Right renal pelvis (tissue), 4 donors: ENCODE measurements around the gene CAPN13. TPM values are rescaled to one million over a fixed set of nuclear protein-coding genes. Genes with fewer than 3 reads are reported as not detected.

Source experiments
- DNase-seq, 4 donors: peaks; one replicate each; pipeline ENCODE4 v3.0.0-alpha.2; 2013; ENCODE audit warnings: low read depth in 4 of 4, low spot score in 3 of 4, missing footprints in 1 of 4
- polyA plus RNA-seq, 4 donors: library from polyadenylated mRNA; unstranded; fragments of 120-200 nt; gene quantifications; one replicate each; pipeline ENCODE4 v1.2.1, GENCODE V29; 2013; ENCODE audit not compliant: insufficient read length in 4 of 4

Gene CAPN13
- polyA plus RNA-seq, 4 donors: 1.1 to 2.5 (median 1.8) TPM

DNA sequence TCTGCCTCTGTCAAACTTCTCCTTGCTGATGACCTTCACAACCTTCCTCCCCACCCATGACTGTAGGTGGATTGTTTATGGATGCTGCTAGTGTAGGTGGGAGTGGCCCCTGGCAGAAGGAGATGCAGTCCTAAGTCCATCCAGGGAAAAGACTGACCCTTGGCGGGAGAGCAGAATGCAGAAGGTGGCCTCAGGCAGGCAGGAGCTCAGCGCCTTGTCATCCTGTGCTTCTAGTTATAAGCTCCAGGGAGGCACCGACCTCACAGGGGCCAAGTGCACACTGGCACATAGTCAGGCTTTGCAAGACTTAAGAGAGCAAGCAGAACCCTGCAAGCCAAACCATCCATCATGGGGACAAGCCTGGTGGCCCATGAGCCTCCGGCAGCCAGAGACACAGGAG lies 74.4 kb downstream of the CAPN13 start:
- DNase-seq: no peak

- DNase-seq: no peak
Observed at GRCh38 chr2:30732376-30732775, 74.9 kb downstream of the CAPN13 start.

GRCh38 chr2:30731706-30732105 lies 75.5 kb downstream of the CAPN13 start:
- no peak for DNase-seq

DNA sequence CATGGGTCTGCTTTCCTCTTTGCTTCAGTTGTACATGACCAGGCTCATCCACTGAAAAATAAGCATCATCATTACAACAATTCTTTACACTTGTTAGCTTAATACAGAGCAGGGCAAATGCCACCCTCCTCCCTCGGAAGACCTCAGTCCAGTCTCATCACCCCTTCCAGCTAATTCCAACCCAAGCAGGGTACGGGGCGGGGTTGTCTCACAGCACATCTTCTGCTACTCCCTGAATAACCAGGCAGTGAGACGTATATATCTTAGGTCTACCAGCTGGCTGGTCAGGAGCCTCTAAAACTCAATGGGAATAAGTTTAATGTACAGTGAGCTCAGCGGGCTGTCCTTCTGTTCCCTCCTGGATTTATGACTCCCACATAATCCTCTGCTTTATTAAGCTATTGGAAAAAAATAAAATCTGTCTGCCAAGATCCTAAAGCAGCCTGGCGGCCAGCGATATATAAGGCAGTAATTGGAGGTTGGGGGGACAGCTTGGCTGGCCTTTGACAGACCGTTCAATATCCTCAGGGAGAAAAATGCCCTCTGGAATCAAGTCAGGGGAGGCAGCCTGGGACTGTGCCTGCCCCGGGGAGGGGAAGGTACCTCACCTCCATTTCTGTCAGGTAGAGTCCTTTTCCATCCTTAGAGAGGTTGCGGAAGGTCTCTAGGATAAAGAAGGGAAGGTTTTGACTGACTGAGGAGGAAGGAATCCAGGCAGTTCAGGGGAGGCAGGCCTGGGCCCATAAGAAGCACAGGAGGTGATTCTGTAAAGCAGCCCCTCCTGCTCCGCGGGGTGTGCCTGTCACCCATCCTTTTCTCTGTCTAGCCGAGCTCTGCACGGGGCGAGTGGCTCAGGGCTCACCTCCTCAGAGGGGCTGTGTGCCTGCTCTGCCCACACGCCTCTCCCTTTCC lies 76.3 kb downstream of the CAPN13 start:
- DNase-seq: no peak

DNA sequence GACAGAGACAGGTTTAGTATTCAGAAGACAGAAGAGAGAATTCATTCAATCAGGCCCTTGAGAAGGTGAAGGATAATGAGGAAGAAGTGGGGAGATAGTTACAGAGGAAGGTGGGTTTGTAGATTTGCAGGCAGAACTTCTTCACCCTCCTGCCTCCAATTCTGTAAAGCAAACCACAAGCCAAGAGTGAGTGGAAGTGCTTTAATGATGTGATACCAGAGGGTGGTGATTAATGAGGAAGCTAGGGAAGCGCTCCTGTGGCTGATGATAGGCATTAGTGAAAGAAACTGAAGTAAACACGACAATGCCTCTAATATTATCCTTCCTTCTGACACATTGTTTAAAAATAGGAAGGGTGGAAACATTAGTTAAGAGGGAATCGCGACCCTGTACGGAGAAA lies 78.2 kb downstream of the CAPN13 start:
- no peak for DNase-seq

GRCh38 chr2:30722936-30723725 lies 84.1 kb downstream of the CAPN13 start:
- DNase-seq: no peak

DNA sequence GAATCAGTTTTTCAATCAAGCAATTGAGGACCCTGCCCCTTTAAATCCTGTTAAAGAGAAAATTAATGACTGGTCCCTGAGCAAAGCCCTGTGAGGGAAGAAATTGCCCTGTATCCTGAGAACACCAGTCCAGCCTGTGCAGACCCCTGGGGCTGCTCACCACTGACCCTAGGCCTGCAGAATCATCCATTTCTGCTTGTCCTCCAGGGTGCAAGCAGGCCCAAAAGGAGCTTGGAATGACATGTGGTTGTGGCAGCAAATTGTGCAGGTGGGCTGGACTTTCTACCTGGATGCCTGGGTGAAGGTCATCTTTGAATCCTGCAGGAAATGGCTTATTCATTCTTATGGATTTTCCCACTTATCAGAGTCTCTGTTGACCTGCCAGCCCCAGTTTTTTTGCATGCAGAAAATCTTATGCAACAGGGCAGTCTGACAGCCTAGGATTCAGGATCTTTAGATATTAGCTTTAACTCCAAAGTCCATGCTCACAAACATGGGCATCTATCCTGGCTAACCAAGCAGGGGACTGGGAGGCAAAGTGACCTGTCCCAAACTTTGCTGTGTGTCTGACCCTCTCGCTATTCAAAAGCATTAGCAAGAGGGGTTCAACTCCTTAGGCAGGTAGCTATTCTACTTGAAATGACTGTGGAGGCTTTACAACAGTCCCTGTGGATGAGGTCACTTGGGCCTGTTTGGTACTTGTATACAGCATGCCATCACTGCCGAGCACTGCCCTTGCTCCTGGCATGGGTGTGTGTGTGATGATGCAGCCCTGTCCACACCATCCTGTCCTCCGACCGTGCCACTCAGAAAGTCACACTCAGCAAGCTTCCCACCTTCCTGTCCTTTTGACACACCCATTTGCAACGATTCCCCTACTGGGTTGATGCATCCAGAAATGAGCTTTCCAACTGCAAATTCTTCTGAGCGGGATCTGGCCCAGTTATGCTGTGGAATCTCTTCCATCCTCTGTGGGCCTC lies 85.3 kb downstream of the CAPN13 start:
- no peak for DNase-seq

DNA sequence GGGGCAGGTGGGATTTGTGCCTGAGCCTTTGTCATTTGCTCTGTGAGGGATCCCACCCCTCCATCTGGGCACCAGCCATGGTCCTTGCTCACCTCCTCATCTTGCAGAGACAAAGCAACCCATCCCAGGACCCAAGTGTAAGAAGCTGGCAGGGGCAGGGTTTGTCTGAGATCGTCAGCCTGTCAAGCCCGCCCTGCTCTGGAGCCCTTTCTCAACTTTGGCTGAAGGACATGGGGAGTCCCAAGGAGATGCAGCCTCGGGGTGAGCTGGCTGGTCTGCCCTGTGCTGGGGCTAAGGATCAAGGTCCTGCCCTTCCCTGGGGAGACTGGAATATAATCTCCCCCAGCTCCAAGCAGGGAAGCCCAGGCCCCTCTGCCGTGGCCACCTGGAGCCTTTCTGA lies 86.0 kb downstream of the CAPN13 start:
- DNase-seq: no peak

DNA sequence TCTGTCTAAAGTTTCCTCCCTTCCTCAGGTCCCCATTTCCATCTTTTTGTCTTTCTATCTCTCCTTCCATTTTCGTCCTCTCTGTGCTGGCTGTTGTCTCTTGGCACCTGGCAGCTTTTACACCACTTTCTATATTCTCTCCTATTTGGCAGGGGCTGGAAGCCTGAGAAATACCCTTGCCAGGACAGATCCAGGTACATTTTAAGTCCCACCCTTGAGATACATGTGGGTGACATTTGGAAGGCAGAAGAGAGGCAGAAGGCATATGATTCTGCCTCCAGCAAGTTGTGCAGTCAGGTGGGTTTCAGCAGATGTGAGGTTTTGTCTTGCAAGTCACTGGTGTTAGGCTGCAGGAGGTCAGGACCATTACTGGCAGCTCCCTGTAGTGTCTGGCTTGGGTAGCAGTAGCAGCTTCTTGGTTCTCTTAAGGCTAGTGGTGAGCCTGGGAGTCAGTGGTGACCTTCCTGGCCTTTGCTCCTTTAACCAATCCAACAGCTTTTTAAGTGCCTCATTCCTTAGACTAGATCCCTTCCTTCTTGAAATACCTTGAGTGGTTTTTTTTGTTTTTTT lies 90.1 kb downstream of the CAPN13 start:
- no peak for DNase-seq

- no peak for DNase-seq
Observed at GRCh38 chr2:30716123-30716900, 90.9 kb downstream of the CAPN13 start.

- DNase-seq: no peak
Observed at GRCh38 chr2:30714811-30715709, 92.2 kb downstream of the CAPN13 start.

GRCh38 chr2:30713698-30714097 lies 93.5 kb downstream of the CAPN13 start:
- no peak for DNase-seq

DNA sequence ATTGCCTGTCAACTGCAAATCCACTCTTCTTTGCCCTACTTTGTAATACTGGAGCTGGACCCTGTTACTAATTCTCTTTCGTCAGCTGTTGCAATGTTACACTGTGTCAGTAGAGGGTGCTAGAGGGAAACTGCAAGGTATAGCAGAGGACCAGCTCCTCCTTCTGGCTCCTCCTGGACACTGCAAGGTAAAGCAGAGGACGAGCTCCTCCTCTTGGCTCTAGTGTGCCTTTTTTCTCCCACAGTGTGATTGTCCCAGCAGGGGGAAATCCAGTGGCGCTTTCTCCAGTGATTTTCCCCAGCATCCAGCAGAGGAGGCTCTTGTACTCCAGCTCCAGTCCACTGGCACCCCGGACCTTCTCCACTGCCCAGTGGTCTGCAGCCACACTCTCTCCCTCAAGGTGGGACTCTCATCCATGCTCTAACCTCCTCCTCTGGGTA lies 95.6 kb downstream of the CAPN13 start:
- DNase-seq: peak; percentile 63 to 72 (median 67)

DNA sequence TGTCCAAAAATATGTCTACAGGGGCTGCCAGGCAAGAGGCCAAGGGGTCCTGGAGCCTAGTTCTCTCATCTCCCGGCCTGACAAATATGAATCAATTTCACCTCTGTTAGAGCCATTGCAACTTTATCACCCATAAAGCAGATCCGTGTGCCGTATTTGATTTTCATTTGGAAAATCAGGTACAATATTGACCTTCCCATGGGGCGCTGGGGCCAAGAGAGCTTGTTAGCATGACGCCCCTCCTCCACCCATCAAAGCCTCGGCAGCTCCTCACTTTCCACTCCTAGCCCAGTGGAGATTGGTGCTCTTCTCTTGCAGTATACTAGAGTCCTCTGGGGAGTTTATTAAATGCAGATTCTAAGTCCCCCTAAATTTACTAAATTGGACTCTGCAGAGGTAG lies 96.8 kb downstream of the CAPN13 start:
- no peak for DNase-seq

DNA sequence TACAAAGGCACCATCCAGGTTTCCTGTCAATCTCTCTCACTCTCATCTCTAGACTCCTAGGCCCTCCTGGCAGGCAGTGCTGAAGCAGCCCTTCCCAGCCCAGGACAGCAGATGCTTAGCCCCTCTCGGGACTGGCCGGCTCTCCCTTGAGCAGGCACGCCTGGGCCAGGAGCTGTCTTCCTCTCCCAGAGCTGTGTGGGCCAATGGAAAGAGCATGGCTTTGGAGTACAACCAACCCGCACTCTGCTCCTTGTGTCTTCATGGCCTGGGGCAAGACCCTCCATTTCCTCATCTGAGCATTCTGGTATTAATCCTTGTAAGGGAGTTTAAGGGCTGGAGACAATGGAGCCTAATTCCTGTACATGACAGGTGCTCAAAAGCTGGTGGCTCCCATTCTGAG lies 97.2 kb downstream of the CAPN13 start:
- no peak for DNase-seq

DNA sequence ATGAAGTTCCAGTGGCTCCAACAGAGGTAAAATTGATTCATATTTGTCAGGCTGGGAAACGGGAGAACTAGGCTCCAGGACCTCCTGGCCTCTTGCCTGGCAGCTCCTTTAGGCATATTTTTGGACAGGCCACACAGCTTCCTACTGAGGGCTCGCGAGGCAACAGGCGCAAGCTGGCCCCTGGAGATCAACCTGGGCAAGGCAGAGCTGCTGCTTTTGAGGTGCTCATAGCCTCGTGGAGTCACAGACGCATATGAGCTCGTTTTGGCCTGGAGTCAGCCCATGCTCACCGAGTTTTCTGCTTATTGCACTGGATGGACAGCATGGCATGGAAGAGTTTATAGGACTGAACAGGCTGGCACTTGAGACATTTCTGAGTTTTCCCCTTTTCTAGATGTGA lies 97.7 kb downstream of the CAPN13 start:
- DNase-seq: no peak

DNA sequence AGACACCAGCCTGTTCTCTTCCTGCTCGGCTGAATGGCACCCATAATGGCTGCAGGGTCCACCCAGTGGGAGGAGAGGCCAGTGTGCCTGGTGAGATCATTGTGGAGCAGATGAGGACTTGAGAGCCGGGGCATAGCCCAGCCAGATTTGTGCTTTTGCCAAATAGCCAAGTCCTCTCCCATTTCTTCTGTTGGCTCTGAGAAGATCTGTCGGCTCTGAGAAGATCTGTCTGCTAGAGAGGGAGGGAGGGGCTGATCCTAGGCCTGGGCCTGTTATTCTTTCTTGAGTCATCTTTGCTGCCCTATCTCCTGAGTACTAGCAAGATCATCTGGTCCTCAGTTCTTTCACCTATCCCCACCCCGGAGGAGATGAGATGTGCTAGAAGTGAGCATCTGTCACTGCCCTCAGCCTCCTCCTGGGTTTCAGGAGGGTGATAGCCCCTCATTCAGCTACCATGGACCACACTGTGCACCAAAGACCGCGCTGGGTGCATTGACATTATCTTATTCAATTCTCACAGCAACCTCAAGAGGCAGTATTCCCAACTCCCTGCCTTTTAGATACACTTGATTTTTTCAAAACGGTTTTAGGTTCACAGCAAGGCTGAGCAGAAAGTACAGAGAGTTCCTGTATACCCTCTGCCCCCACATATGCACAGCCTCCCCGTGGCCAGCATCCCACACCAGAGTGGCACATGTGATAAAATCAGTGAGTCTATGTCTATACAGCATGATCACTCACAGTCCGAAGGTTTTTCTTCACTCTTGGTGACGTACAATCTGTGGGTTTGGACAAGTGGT lies 98.6 kb downstream of the CAPN13 start:
- no peak for DNase-seq
